Adrenal gland (tissue), 12 donors: Measurements from ENCODE around the gene AGBL4. TPM values are rescaled to one million over a fixed set of nuclear protein-coding genes. Genes with fewer than 3 reads are reported as not detected.

Experiments
- DNase-seq, 7 donors: peaks; one replicate each; pipeline ENCODE4 v3.0.0-alpha.2; 2019 to 2020
- H3K27ac ChIP-seq, 5 donors: fragments of 200-600 bp; sonication (generic) in 4 of 5; 1 replicate in 3 of 5; 2 replicates in 2 of 5; pipeline versions ENCODE4 v1.5.1 to v1.8.0; 2016 to 2020; ENCODE audit warnings: mild to moderate bottlenecking in 1 of 5
- H3K27me3 ChIP-seq: fragments of 200-600 bp; 2 replicates; pipeline ENCODE4 v1.8.0; 2021
- H3K36me3 ChIP-seq, 2 donors: fragments of 200-600 bp; replicated peaks in 1 of 2; 1 replicate in 1 of 2; 2 replicates in 1 of 2; pipeline versions ENCODE4 v1.5.1 to v1.8.0; 2018 to 2022
- H3K4me1 ChIP-seq, 2 donors: fragments of 200-600 bp; replicated peaks in 1 of 2; 1 replicate in 1 of 2; 2 replicates in 1 of 2; pipeline versions ENCODE4 v1.5.1 to v1.8.0; 2018 to 2021
- H3K4me3 ChIP-seq, 4 donors: fragments of 200-600 bp; sonication (generic) in 3 of 4; one replicate each; pipeline ENCODE4 v1.5.1; 2016 to 2018
- H3K9me3 ChIP-seq, 3 donors: fragments of 200-600 bp; sonication (generic) in 1 of 3; replicated peaks in 1 of 3; 1 replicate in 2 of 3; 2 replicates in 1 of 3; pipeline versions ENCODE4 v1.5.1 to v1.8.0; 2016 to 2021
- POLR2A ChIP-seq, 2 donors: fragments of 450-650 bp; IDR thresholded peaks; one replicate each; pipeline ENCODE4 v1.6.1; 2017; ENCODE audit warnings: antibody characterized with exemption in 2 of 2, mild to moderate bottlenecking in 2 of 2, moderate library complexity in 1 of 2
- WGBS, 4 donors: extraction: QIAGEN DNeasy Blood & Tissue Kit in 2 of 4; methylation state at CpG; one replicate each; pipeline versions ENCODE4 v1.1.5 to v1.1.7; 2013 to 2017; 5-methylcytosine and 5-hydroxymethylcytosine counted together
- intact Hi-C, 2 donors: fragments of 100-400 bp; cut with DNase I; formaldehyde crosslinking; loops; one replicate each; pipeline versions ENCODE4 v1.14.1 to v1.15.0; 2022 to 2023
- polyA plus RNA-seq, 3 donors: library from polyadenylated mRNA; stranded (reverse); fragments of 200-250 nt in 2 of 3; fragments of 350-450 nt in 1 of 3; fragmentation: Illumina TruSeq in 1 of 3; extraction: RNeasy Lipid Tissue Mini Kit (QIAGEN cat#74804) in 1 of 3; gene quantifications; one replicate each; pipeline ENCODE4 v1.2.3, GENCODE V29; 2013 to 2014
- total RNA-seq, 9 donors: library from RNA; depleted of rRNA in 4 of 9; stranded (reverse); fragments of >200 nt in 4 of 9; fragments of 120-200 nt in 1 of 9; fragmentation: NEBNext Ultra II Directional in 1 of 9; extraction: Animal tissue kit (Norgen Biotek cat#: 25700) in 1 of 9; gene quantifications; one replicate each; pipeline versions ENCODE4 v1.1.0 to v1.2.4, GENCODE V29; 2013 to 2023
- TF ChIP-seq, protein P1 (sequence below), 6 experiments: fragments of 450-650 bp in 4 of 6; fragments of 200-600 bp in 2 of 6; sonication (generic) in 1 of 6; IDR thresholded peaks; 1 replicate in 5 of 6; 2 replicates in 1 of 6; pipeline versions ENCODE4 v1.5.1 to v1.8.0; 2016 to 2021; ENCODE audit warnings: antibody characterized with exemption in 6 of 6, mild to moderate bottlenecking in 2 of 6, moderate library complexity in 1 of 6
- donor health status: healthy with polysubstance abuse.
- donor health status: Bipolar disorder and iron deficiency.
- donor health status: DM: yes; HTN: yes; CAD: no.
- donor health status: DM: no; HTN: no; CAD: no.
- donor health status: DM: no; HTN: no; CAD: no.
- donor health status: DM: yes; HTN: yes; CAD: no.

AGBL4 gene
- total and polyA plus RNA-seq, 12 donors: 0.10 to 1.9 (median 0.80) TPM; not detected in 2

GRCh38 chr1:48999321-48999720, 1024.4 kb downstream of the AGBL4 start:
- no peak overlapping the region for H3K4me3 ChIP-seq
- H3K4me1 ChIP-seq: no peaks in the 10 kb centered on the region
- TF ChIP-seq POLR2A (IDR thresholded peaks at IDR 0.05): no peak
- TF ChIP-seq, protein P1, sequence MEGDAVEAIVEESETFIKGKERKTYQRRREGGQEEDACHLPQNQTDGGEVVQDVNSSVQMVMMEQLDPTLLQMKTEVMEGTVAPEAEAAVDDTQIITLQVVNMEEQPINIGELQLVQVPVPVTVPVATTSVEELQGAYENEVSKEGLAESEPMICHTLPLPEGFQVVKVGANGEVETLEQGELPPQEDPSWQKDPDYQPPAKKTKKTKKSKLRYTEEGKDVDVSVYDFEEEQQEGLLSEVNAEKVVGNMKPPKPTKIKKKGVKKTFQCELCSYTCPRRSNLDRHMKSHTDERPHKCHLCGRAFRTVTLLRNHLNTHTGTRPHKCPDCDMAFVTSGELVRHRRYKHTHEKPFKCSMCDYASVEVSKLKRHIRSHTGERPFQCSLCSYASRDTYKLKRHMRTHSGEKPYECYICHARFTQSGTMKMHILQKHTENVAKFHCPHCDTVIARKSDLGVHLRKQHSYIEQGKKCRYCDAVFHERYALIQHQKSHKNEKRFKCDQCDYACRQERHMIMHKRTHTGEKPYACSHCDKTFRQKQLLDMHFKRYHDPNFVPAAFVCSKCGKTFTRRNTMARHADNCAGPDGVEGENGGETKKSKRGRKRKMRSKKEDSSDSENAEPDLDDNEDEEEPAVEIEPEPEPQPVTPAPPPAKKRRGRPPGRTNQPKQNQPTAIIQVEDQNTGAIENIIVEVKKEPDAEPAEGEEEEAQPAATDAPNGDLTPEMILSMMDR (IDR thresholded peaks at IDR 0.05): no peak
- 45 to 59% (median 53%) methylated on average over 3 of the region's 3 CpGs for WGBS, 4 donors
- no peak for DNase-seq
- H3K27ac ChIP-seq: no peak overlapping the region
- intact Hi-C loops: no loop called here
- H3K27me3 ChIP-seq: no peaks in the 10 kb centered on the region
- H3K9me3 ChIP-seq: no peaks in the 10 kb centered on the region
- H3K36me3 ChIP-seq: no peaks in the 10 kb centered on the region

GRCh38 chr1:48996311-48996710, 1027.4 kb downstream of the AGBL4 start:
- TF ChIP-seq, protein P1 (IDR thresholded peaks at IDR 0.05): no peak
- no peak for TF ChIP-seq POLR2A (IDR thresholded peaks at IDR 0.05)
- H3K36me3 ChIP-seq: no peaks in the 10 kb centered on the region

DNA sequence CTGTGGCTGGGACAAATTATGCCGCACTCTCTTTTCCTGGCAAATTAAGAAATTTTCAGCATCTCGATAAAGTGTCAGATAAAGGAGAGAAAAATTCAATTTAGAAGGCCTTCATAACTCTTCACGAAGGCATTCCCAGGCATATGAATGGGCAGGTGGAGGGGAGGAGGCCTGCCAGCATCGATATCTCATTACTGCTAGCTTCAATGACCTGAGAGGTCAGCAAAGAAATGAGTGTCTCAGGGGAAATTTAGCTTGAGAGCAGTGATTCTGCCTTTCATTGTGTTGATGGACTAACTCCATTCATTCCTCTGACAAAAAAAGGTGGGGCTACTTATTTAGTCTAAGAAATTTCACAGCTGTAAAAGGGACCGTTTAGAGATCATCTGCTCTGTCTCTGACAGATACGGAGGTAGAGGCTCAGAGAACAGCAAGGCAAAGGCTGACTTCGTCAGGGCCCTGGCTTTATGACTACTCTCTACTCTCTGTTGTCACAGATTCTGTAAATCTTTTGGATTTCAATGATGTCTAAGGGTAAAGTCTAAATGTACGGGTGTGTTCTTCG, 1035.0 kb downstream of the AGBL4 start:
- H3K36me3 ChIP-seq: no peaks in the 10 kb centered on the region
- 64 to 78% (median 74%) methylated on average over 9 of the region's 9 CpGs for WGBS, 4 donors
- no peaks in the 10 kb centered on the region for H3K27me3 ChIP-seq
- intact Hi-C loops: no loop called here
- peaks cover 0 to 6% (median 0%) of the 10 kb centered on the region in 3 donors for H3K9me3 ChIP-seq
- DNase-seq: no peak
- no peaks in the 10 kb centered on the region for H3K4me1 ChIP-seq
- no peak overlapping the region for H3K4me3 ChIP-seq
- TF ChIP-seq, protein P1 (IDR thresholded peaks at IDR 0.05): no peak
- no peak for TF ChIP-seq POLR2A (IDR thresholded peaks at IDR 0.05)
- H3K27ac ChIP-seq: no peak overlapping the region

More at GRCh38 chr1:48996311-48996710, 1027.4 kb downstream of the AGBL4 start:
- H3K4me3 ChIP-seq: no peak overlapping the region
- no peak for DNase-seq
- WGBS, 4 donors: 85 to 95% (median 88%) methylated on average over 2 of the region's 2 CpGs
- intact Hi-C loops: no loop called here
- peaks cover 0 to 6% (median 0%) of the 10 kb centered on the region in 3 donors for H3K9me3 ChIP-seq
- no peaks in the 10 kb centered on the region for H3K27me3 ChIP-seq
- no peak overlapping the region for H3K27ac ChIP-seq
- H3K4me1 ChIP-seq: no peaks in the 10 kb centered on the region

GRCh38 chr1:48979940-48980339, 1043.8 kb downstream of the AGBL4 start:
- DNase-seq: no peak
- no peaks in the 10 kb centered on the region for H3K4me1 ChIP-seq
- intact Hi-C loops: no loop called here
- no peak for TF ChIP-seq POLR2A (IDR thresholded peaks at IDR 0.05)
- TF ChIP-seq, protein P1 (IDR thresholded peaks at IDR 0.05): no peak
- H3K27me3 ChIP-seq: peaks cover 3% of the 10 kb centered on the region
- 83 to 91% (median 87%) methylated on average over 1 of the region's 1 CpG for WGBS, 4 donors
- H3K27ac ChIP-seq: no peak overlapping the region
- H3K4me3 ChIP-seq: no peak overlapping the region
- no peaks in the 10 kb centered on the region for H3K9me3 ChIP-seq
- no peaks in the 10 kb centered on the region for H3K36me3 ChIP-seq
